ENCODE data around the gene CNST.

The CNST gene

GRCh38 chr1:246647113-246647512 is 80.9 kb downstream of the CNST start:
- no peak overlapping the region for H3K27ac Mint-ChIP-seq
- peaks cover 29% of the 10 kb centered on the region for H3K36me3 Mint-ChIP-seq
- peaks cover 21% of the 10 kb centered on the region for H3K4me1 Mint-ChIP-seq
- no peaks in the 10 kb centered on the region for H3K9me3 Mint-ChIP-seq
- H3K27me3 Mint-ChIP-seq = no peaks in the 10 kb centered on the region
- no peak overlapping the region for H3K4me3 Mint-ChIP-seq

- Mint-ChIP-seq H3K27ac (no peak overlapping the region), H3K9me3 (no peaks in the 10 kb centered on the region), H3K4me3 (no peak overlapping the region), H3K36me3 (peaks cover 29% of the 10 kb centered on the region), H3K27me3 (no peaks in the 10 kb centered on the region), H3K4me1 (peaks cover 21% of the 10 kb centered on the region)
These were observed 81.3 kb downstream of the CNST start for GRCh38 chr1:246647513-246647912.

- Mint-ChIP-seq H3K27me3 (no peaks in the 10 kb centered on the region), H3K4me1 (peaks cover 24% of the 10 kb centered on the region), H3K4me3 (no peak overlapping the region), H3K27ac (peak overlapping the region; percentile 63), H3K9me3 (no peaks in the 10 kb centered on the region), H3K36me3 (peaks cover 20% of the 10 kb centered on the region)
These were observed 84.9 kb downstream of the CNST start for GRCh38 chr1:246651012-246651695.

GRCh38 chr1:246658567-246658966 is 92.3 kb downstream of the CNST start:
- Mint-ChIP-seq H3K4me1 (peaks cover 3% of the 10 kb centered on the region), H3K9me3 (no peaks in the 10 kb centered on the region), H3K4me3 (no peak overlapping the region), H3K27ac (no peak overlapping the region), H3K27me3 (no peaks in the 10 kb centered on the region), H3K36me3 (peaks cover 15% of the 10 kb centered on the region)

- Mint-ChIP-seq H3K27me3 (no peaks in the 10 kb centered on the region), H3K36me3 (peaks cover 12% of the 10 kb centered on the region), H3K4me3 (no peak overlapping the region), H3K9me3 (no peaks in the 10 kb centered on the region), H3K4me1 (no peaks in the 10 kb centered on the region), H3K27ac (no peak overlapping the region)
These were observed 93.4 kb downstream of the CNST start for GRCh38 chr1:246659594-246660140.

- Mint-ChIP-seq H3K27ac (no peak overlapping the region), H3K9me3 (no peaks in the 10 kb centered on the region), H3K4me3 (no peak overlapping the region), H3K36me3 (peaks cover 13% of the 10 kb centered on the region), H3K27me3 (no peaks in the 10 kb centered on the region), H3K4me1 (no peaks in the 10 kb centered on the region)
These were observed 95.2 kb downstream of the CNST start for GRCh38 chr1:246661451-246661850.

GRCh38 chr1:246667773-246668172 is 101.5 kb downstream of the CNST start:
- Mint-ChIP-seq H3K9me3 (no peaks in the 10 kb centered on the region), H3K4me3 (no peak overlapping the region), H3K36me3 (peaks cover 23% of the 10 kb centered on the region), H3K4me1 (no peaks in the 10 kb centered on the region), H3K27me3 (no peaks in the 10 kb centered on the region), H3K27ac (peak overlapping the region; percentile 19)

GRCh38 chr1:246669659-246670058 is 103.4 kb downstream of the CNST start:
- no peak overlapping the region for H3K4me3 Mint-ChIP-seq
- H3K27ac Mint-ChIP-seq = no peak overlapping the region
- no peaks in the 10 kb centered on the region for H3K4me1 Mint-ChIP-seq
- no peaks in the 10 kb centered on the region for H3K27me3 Mint-ChIP-seq
- H3K9me3 Mint-ChIP-seq = peaks cover 4% of the 10 kb centered on the region
- H3K36me3 Mint-ChIP-seq = peaks cover 31% of the 10 kb centered on the region

GRCh38 chr1:246674049-246674448 is 107.8 kb downstream of the CNST start:
- no peak overlapping the region for H3K27ac Mint-ChIP-seq
- no peak overlapping the region for H3K4me3 Mint-ChIP-seq
- peaks cover 13% of the 10 kb centered on the region for H3K9me3 Mint-ChIP-seq
- no peaks in the 10 kb centered on the region for H3K4me1 Mint-ChIP-seq
- no peaks in the 10 kb centered on the region for H3K27me3 Mint-ChIP-seq
- H3K36me3 Mint-ChIP-seq = peaks cover 29% of the 10 kb centered on the region

- Mint-ChIP-seq H3K36me3 (peaks cover 15% of the 10 kb centered on the region), H3K4me3 (no peak overlapping the region), H3K27me3 (no peaks in the 10 kb centered on the region), H3K4me1 (no peaks in the 10 kb centered on the region), H3K9me3 (peaks cover 13% of the 10 kb centered on the region), H3K27ac (no peak overlapping the region)
These were observed 111.6 kb downstream of the CNST start for GRCh38 chr1:246677842-246678241.

- H3K4me1 Mint-ChIP-seq = no peaks in the 10 kb centered on the region
- peaks cover 6% of the 10 kb centered on the region for H3K36me3 Mint-ChIP-seq
- no peaks in the 10 kb centered on the region for H3K27me3 Mint-ChIP-seq
- H3K9me3 Mint-ChIP-seq = peaks cover 8% of the 10 kb centered on the region
- H3K4me3 Mint-ChIP-seq = no peak overlapping the region
- H3K27ac Mint-ChIP-seq = no peak overlapping the region
These were observed 112.8 kb downstream of the CNST start for GRCh38 chr1:246678816-246679793.

GRCh38 chr1:246679794-246680177 is 113.5 kb downstream of the CNST start:
- Mint-ChIP-seq H3K27ac (no peak overlapping the region), H3K36me3 (peaks cover 7% of the 10 kb centered on the region), H3K9me3 (peaks cover 7% of the 10 kb centered on the region)

GRCh38 chr1:246680190-246680589 is 113.9 kb downstream of the CNST start:
- Mint-ChIP-seq H3K27ac (no peak overlapping the region), H3K4me3 (no peak overlapping the region), H3K27me3 (no peaks in the 10 kb centered on the region), H3K36me3 (peaks cover 6% of the 10 kb centered on the region), H3K9me3 (peaks cover 3% of the 10 kb centered on the region), H3K4me1 (no peaks in the 10 kb centered on the region)

More at GRCh38 chr1:246679794-246680177, 113.5 kb downstream of the CNST start:
- Mint-ChIP-seq H3K4me1 (no peaks in the 10 kb centered on the region), H3K27me3 (no peaks in the 10 kb centered on the region), H3K4me3 (no peak overlapping the region)

GRCh38 chr1:246680696-246681130 is 114.5 kb downstream of the CNST start:
- H3K9me3 Mint-ChIP-seq = no peaks in the 10 kb centered on the region
- no peaks in the 10 kb centered on the region for H3K4me1 Mint-ChIP-seq
- no peak overlapping the region for H3K4me3 Mint-ChIP-seq
- H3K36me3 Mint-ChIP-seq = peaks cover 3% of the 10 kb centered on the region
- H3K27me3 Mint-ChIP-seq = no peaks in the 10 kb centered on the region
- no peak overlapping the region for H3K27ac Mint-ChIP-seq

- no peaks in the 10 kb centered on the region for H3K9me3 Mint-ChIP-seq
- H3K4me3 Mint-ChIP-seq = no peak overlapping the region
- H3K4me1 Mint-ChIP-seq = no peaks in the 10 kb centered on the region
- H3K36me3 Mint-ChIP-seq = peaks cover 3% of the 10 kb centered on the region
- H3K27me3 Mint-ChIP-seq = no peaks in the 10 kb centered on the region
- no peak overlapping the region for H3K27ac Mint-ChIP-seq
These were observed 115.9 kb downstream of the CNST start for GRCh38 chr1:246681900-246682895.

Measured in activated naive CD4-positive, alpha-beta T cell treated with anti-CD3 and anti-CD28 coated beads, Interleukin-2, amount 50 U/mL, for 24 hours (primary cell).